Endodermal cell (in vitro differentiated cells): ENCODE results near the gene CAPN14. TPM values are rescaled to one million over a fixed set of nuclear protein-coding genes. Genes with fewer than 3 reads are reported as not detected.

Experiments used
- DNase-seq: peaks from one replicate; pipeline ENCODE4 v3.0.0-alpha.2; 2017
- H3K27ac ChIP-seq: 2 replicates; pipeline ENCODE4 v1.5.1; 2013; ENCODE audit warnings: mild to moderate bottlenecking, low read depth, low read length, moderate library complexity
- H3K27me3 ChIP-seq: 2 replicates; pipeline ENCODE4 v1.6.1; 2013; ENCODE audit warnings: mild to moderate bottlenecking, low read length, moderate library complexity; ENCODE audit not compliant: insufficient read depth, control insufficient read depth, poor library complexity, severe bottlenecking
- H3K36me3 ChIP-seq: 2 replicates; pipeline ENCODE4 v1.7.0; 2013; ENCODE audit warnings: mild to moderate bottlenecking, low read length, moderate library complexity; ENCODE audit not compliant: control insufficient read depth, insufficient read depth
- H3K4me1 ChIP-seq: one replicate; pipeline ENCODE4 v1.7.0; 2013; ENCODE audit warnings: low read length; ENCODE audit not compliant: control insufficient read depth, insufficient read depth
- H3K4me3 ChIP-seq: 2 replicates; pipeline ENCODE4 v1.5.1; 2013; ENCODE audit warnings: mild to moderate bottlenecking, low read length, moderate library complexity
- H3K9ac ChIP-seq: 2 replicates; pipeline ENCODE4 v1.6.1; 2013; ENCODE audit warnings: mild to moderate bottlenecking, low read length, moderate library complexity; ENCODE audit not compliant: poor library complexity, severe bottlenecking; ENCODE audit errors: extremely low read depth
- H3K9me3 ChIP-seq: 2 replicates; pipeline ENCODE4 v1.6.1; 2013; ENCODE audit warnings: mild to moderate bottlenecking, low read length, moderate library complexity; ENCODE audit not compliant: control insufficient read depth
- H3K27ac Mint-ChIP-seq: 2 replicates; pipeline ENCODE4 v1.8.0; 2020; ENCODE audit warnings: mixed read lengths
- H3K27me3 Mint-ChIP-seq: 2 replicates; pipeline ENCODE4 v1.8.0; 2021; ENCODE audit warnings: mild to moderate bottlenecking, mixed read lengths; ENCODE audit not compliant: insufficient read depth
- H3K36me3 Mint-ChIP-seq: 2 replicates; pipeline ENCODE4 v1.8.0; 2020; ENCODE audit warnings: low read depth, mixed read lengths
- H3K4me1 Mint-ChIP-seq: 2 replicates; pipeline ENCODE4 v1.8.0; 2020; ENCODE audit warnings: mixed read lengths
- H3K4me3 Mint-ChIP-seq: 2 replicates; pipeline ENCODE4 v1.8.0; 2020; ENCODE audit warnings: mild to moderate bottlenecking, moderate library complexity, mixed read lengths
- H3K9me3 Mint-ChIP-seq: 2 replicates; pipeline ENCODE4 v1.8.0; 2020; ENCODE audit warnings: mild to moderate bottlenecking, mixed read lengths
- CTCF ChIP-seq: fragments of 200-600 bp; sonication (generic); conservative IDR thresholded peaks from 2 replicates; pipeline ENCODE4 v1.5.0; 2021; ENCODE audit warnings: antibody characterized with exemption, mild to moderate bottlenecking
- WGBS, 2 experiments: methylation state at CpG; one replicate each; pipeline versions ENCODE4 v1.1.5 to v1.1.7; 2013; ENCODE audit warnings: missing lambda C conversion rate in 2 of 2, mixed read lengths in 1 of 2; ENCODE audit not compliant: insufficient coverage in 1 of 2, insufficient read length in 1 of 2; 5-methylcytosine and 5-hydroxymethylcytosine counted together
- total RNA-seq, 2 donors: library from RNA; stranded (reverse); fragmentation: NEBNext Ultra II Directional in 1 of 2; extraction: Animal tissue kit (Norgen Biotek cat#: 25700) in 1 of 2; gene quantifications; 2 replicates in 1 of 2; 3 replicates in 1 of 2; pipeline ENCODE4 v1.2.1, GENCODE V29; 2021

CAPN14 gene
- total RNA-seq, 2 donors from 2014 or later = 0.31 to 0.40 TPM

- 85 to 100% methylated on average over 1 to 3 of the region's 3 CpGs for WGBS, 2 experiments
These were observed 46.4 kb upstream of the CAPN14 start for GRCh38 chr2:31263636-31264190.

GRCh38 chr2:31260870-31261269, 43.6 kb upstream of the CAPN14 start:
- peaks cover 25% of the 10 kb centered on the region for H3K36me3 ChIP-seq
- no peaks in the 10 kb centered on the region for H3K4me1 ChIP-seq
- H3K9ac ChIP-seq = no peak overlapping the region
- no peaks in the 10 kb centered on the region for H3K27me3 Mint-ChIP-seq
- no peaks in the 10 kb centered on the region for H3K9me3 Mint-ChIP-seq
- H3K36me3 Mint-ChIP-seq = peaks cover 25% of the 10 kb centered on the region
- no peaks in the 10 kb centered on the region for H3K27me3 ChIP-seq
- DNase-seq = no peak
- H3K4me1 Mint-ChIP-seq = peaks cover 36% of the 10 kb centered on the region
- no peak overlapping the region for H3K27ac ChIP-seq
- no peak overlapping the region for H3K27ac Mint-ChIP-seq
- WGBS, 2 experiments = 94 to 100% methylated on average over 2 to 4 of the region's 4 CpGs
- no peak overlapping the region for H3K4me3 Mint-ChIP-seq
- H3K4me3 ChIP-seq = no peak overlapping the region
- H3K9me3 ChIP-seq = no peaks in the 10 kb centered on the region
- TF ChIP-seq CTCF = no peak

More at GRCh38 chr2:31263636-31264190, 46.4 kb upstream of the CAPN14 start:
- Histone ChIP-seq H3K9me3 (no peaks in the 10 kb centered on the region), H3K27ac (no peak overlapping the region), H3K36me3 (peaks cover 21% of the 10 kb centered on the region), H3K4me3 (no peak overlapping the region), H3K9ac (no peak overlapping the region), H3K27me3 (no peaks in the 10 kb centered on the region), H3K4me1 (no peaks in the 10 kb centered on the region)
- Mint-ChIP-seq H3K4me1 (peaks cover 13% of the 10 kb centered on the region), H3K9me3 (no peaks in the 10 kb centered on the region), H3K27me3 (no peaks in the 10 kb centered on the region), H3K27ac (no peak overlapping the region), H3K36me3 (peaks cover 26% of the 10 kb centered on the region), H3K4me3 (no peak overlapping the region)
- peak; percentile 59 for TF ChIP-seq CTCF
- peak; percentile 81 for DNase-seq

- Histone ChIP-seq H3K9ac (no peak overlapping the region), H3K9me3 (no peaks in the 10 kb centered on the region), H3K27me3 (no peaks in the 10 kb centered on the region), H3K27ac (no peak overlapping the region), H3K4me1 (no peaks in the 10 kb centered on the region), H3K36me3 (peaks cover 32% of the 10 kb centered on the region), H3K4me3 (no peak overlapping the region)
- H3K36me3 Mint-ChIP-seq = peaks cover 22% of the 10 kb centered on the region
- H3K27me3 Mint-ChIP-seq = no peaks in the 10 kb centered on the region
- H3K4me3 Mint-ChIP-seq = no peak overlapping the region
- DNase-seq = no peak
- H3K9me3 Mint-ChIP-seq = no peaks in the 10 kb centered on the region
- peaks cover 37% of the 10 kb centered on the region for H3K4me1 Mint-ChIP-seq
- no peak overlapping the region for H3K27ac Mint-ChIP-seq
- no peak for TF ChIP-seq CTCF
- 95 to 100% methylated on average over 2 to 3 of the region's 3 CpGs for WGBS, 2 experiments
These were observed 41.8 kb upstream of the CAPN14 start for GRCh38 chr2:31259075-31259474.
